ENCODE results near the gene PMPCA.

PMPCA gene

DNA sequence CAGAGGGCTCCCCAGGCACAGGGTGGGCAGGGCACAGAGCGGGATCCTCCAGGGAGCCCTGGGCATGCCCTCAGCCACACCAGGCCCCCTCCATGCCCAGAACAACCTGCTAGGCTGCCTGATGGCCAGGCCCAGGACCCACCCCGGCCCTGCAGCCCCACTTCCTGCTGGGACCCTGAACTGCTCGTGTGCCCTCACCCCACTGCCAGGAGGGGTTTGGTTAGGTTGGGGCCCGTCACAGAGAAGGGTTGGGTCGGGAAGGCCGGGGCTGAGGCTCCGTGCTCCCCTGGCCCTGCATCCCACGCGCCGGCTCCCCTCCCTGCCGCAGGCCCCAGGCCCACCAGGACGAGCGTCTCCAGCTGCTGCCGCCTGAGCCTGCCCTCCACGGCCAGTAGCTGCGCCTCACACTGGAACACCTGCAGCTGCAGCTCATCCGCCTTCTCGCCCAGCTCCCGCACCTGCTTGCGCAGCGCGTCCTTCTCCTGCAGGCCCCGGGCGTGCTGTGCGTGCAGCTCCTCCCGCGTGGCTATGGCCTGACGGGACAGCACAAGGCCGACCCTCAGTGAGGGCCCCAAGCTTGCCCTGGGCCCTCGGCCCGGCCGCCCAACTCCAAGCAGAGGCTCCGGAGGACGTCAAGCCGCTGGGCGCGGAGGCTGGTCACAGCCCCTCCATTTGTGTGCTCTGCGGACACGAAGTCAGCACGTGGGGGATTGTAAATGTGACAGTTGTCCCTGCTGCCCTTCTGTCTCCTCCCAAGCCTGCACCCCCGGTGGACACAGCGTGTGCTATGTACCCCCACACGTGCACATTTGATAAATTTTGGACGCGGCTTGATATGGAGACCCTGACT lies 42.9 kb upstream of the PMPCA start:
- TF ChIP-seq ZBTB7A (IDR thresholded peaks at IDR 0.05; ENCODE audit: low read depth) = no peak

DNA sequence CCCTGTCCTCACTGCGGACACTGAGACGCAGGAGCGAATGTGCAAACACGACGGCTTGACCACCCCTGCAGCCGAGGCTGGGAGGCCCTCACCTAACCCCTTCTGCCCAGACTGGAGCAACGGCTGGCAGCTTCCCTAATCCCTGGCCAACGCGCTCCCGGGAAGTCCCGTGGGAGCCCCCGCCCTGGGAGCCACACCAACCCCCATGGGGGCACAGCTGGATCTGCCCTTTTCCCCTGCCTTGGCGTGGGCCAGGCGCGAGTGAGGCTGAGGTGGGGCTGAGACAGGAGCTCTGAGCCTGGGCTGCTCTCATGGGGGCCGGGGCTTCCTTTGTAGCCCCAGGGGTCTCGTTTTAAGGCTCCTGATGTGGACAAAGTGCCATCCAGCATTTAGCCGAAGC lies 42.3 kb upstream of the PMPCA start:
- no peak for TF ChIP-seq ZBTB7A (IDR thresholded peaks at IDR 0.05; ENCODE audit: low read depth)
- no peak for TF ChIP-seq TAF1 (IDR thresholded peaks at IDR 0.05; ENCODE audit: low read depth)
- TF ChIP-seq, protein P1, sequence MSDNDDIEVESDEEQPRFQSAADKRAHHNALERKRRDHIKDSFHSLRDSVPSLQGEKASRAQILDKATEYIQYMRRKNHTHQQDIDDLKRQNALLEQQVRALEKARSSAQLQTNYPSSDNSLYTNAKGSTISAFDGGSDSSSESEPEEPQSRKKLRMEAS (IDR thresholded peaks at IDR 0.05) = no peak
- TF ChIP-seq, protein P2, sequence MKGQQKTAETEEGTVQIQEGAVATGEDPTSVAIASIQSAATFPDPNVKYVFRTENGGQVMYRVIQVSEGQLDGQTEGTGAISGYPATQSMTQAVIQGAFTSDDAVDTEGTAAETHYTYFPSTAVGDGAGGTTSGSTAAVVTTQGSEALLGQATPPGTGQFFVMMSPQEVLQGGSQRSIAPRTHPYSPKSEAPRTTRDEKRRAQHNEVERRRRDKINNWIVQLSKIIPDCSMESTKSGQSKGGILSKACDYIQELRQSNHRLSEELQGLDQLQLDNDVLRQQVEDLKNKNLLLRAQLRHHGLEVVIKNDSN (IDR thresholded peaks at IDR 0.05) = no peak
- TF ChIP-seq CREB1 (IDR thresholded peaks at IDR 0.05; ENCODE audit: low read depth) = no peak
- TF ChIP-seq YY1 (IDR thresholded peaks at IDR 0.05; ENCODE audit: low read depth) = no peak
- TF ChIP-seq, protein P3, sequence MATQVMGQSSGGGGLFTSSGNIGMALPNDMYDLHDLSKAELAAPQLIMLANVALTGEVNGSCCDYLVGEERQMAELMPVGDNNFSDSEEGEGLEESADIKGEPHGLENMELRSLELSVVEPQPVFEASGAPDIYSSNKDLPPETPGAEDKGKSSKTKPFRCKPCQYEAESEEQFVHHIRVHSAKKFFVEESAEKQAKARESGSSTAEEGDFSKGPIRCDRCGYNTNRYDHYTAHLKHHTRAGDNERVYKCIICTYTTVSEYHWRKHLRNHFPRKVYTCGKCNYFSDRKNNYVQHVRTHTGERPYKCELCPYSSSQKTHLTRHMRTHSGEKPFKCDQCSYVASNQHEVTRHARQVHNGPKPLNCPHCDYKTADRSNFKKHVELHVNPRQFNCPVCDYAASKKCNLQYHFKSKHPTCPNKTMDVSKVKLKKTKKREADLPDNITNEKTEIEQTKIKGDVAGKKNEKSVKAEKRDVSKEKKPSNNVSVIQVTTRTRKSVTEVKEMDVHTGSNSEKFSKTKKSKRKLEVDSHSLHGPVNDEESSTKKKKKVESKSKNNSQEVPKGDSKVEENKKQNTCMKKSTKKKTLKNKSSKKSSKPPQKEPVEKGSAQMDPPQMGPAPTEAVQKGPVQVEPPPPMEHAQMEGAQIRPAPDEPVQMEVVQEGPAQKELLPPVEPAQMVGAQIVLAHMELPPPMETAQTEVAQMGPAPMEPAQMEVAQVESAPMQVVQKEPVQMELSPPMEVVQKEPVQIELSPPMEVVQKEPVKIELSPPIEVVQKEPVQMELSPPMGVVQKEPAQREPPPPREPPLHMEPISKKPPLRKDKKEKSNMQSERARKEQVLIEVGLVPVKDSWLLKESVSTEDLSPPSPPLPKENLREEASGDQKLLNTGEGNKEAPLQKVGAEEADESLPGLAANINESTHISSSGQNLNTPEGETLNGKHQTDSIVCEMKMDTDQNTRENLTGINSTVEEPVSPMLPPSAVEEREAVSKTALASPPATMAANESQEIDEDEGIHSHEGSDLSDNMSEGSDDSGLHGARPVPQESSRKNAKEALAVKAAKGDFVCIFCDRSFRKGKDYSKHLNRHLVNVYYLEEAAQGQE (IDR thresholded peaks at IDR 0.05; ENCODE audit: low read depth) = no peak
- TF ChIP-seq EGR1 (IDR thresholded peaks at IDR 0.05) = no peak
- no peak for TF ChIP-seq TEAD4 (IDR thresholded peaks at IDR 0.05)
- TF ChIP-seq FOXM1 (IDR thresholded peaks at IDR 0.05; ENCODE audit: borderline replicate concordance, low read depth) = no peak
- no peak for TF ChIP-seq RAD21 (IDR thresholded peaks at IDR 0.05; ENCODE audit: low read depth)
- TF ChIP-seq EP300 (IDR thresholded peaks at IDR 0.05; ENCODE audit: borderline replicate concordance) = no peak
- TF ChIP-seq TCF12 (IDR thresholded peaks at IDR 0.05; ENCODE audit: low read depth) = no peak
- no peak for TF ChIP-seq CEBPB (IDR thresholded peaks at IDR 0.05)
- TF ChIP-seq NFIC (IDR thresholded peaks at IDR 0.05) = no peak

DNA sequence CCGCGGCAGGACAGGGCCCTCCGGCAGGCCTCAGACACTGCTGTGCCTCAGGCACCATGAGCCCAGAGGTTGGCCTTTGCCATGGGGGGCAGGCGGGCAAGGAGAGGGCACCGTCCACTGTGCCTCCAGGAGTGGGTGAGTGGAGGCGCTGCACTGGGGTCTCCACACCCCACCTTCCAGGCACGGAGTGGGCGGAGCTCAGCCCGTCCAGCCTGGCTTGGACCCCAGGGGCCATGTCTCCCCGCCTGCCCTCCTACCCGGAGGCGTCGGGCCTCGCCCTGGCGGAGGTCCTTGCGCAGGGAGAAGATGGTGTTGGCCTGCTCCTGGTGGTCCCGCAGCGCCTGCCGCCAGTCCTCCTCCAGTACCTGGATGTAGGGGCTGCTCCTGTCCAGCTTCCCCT lies 40.4 kb upstream of the PMPCA start:
- TF ChIP-seq FOXM1 (IDR thresholded peaks at IDR 0.05; ENCODE audit: borderline replicate concordance, low read depth) (no peak), TEAD4 (IDR thresholded peaks at IDR 0.05) (no peak), CREB1 (IDR thresholded peaks at IDR 0.05; ENCODE audit: low read depth) (no peak)
- TF ChIP-seq, protein P1 (IDR thresholded peaks at IDR 0.05) = no peak

DNA sequence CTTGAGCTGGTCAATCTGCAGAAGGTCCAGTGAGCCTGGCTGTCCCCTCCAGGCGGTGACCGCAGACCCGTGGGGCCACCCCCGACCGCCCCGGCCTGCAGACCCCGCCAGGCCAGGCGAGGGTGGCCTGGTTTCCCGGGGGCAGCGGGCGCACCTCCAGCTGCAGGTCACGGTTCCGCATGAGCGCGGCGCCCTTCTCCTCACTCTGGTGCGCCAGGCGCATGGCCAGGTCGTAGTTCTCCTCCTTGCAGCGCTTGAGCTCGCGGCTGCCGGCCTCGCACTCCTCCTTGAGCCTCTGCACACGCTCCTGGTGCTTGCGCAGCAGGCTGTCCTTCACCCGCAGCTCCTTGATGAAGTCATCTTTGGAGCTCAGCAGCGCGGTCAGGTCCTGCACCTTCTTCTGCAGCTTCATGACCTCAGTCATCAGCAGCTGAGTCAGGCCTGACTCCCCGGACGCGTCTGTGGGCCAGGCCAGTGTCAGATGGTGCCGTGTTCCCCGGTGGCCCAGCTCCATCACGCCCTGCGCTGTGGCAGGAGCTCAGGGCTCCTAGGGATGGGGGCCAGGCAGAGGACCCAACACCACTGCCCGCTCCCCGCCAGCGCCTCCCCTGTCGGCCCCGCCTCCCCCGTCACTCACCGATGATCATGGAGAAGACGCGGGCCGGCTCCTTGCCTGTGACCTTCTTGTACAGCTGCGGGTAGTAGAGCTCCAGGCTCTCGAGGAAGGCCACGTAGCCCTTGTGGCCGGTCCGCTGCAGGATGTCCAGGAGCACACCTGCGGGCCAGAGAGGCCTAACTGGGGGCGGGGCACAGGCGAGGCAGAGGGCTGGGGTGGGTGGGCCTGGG lies 39.5 kb upstream of the PMPCA start:
- TF ChIP-seq EP300 (IDR thresholded peaks at IDR 0.05; ENCODE audit: borderline replicate concordance) (no peak), TCF12 (IDR thresholded peaks at IDR 0.05; ENCODE audit: low read depth) (no peak), RAD21 (IDR thresholded peaks at IDR 0.05; ENCODE audit: low read depth) (no peak), YY1 (IDR thresholded peaks at IDR 0.05; ENCODE audit: low read depth) (no peak), FOXM1 (IDR thresholded peaks at IDR 0.05; ENCODE audit: borderline replicate concordance, low read depth) (no peak), CEBPB (IDR thresholded peaks at IDR 0.05) (no peak), CREB1 (IDR thresholded peaks at IDR 0.05; ENCODE audit: low read depth) (no peak), ZBTB7A (IDR thresholded peaks at IDR 0.05; ENCODE audit: low read depth) (no peak), TEAD4 (IDR thresholded peaks at IDR 0.05) (no peak), NFIC (IDR thresholded peaks at IDR 0.05) (no peak), EGR1 (IDR thresholded peaks at IDR 0.05) (no peak), TAF1 (IDR thresholded peaks at IDR 0.05; ENCODE audit: low read depth) (no peak)
- TF ChIP-seq, protein P3 (IDR thresholded peaks at IDR 0.05; ENCODE audit: low read depth) = no peak
- TF ChIP-seq, protein P2 (IDR thresholded peaks at IDR 0.05) = no peak
- TF ChIP-seq, protein P1 (IDR thresholded peaks at IDR 0.05) = no peak

DNA sequence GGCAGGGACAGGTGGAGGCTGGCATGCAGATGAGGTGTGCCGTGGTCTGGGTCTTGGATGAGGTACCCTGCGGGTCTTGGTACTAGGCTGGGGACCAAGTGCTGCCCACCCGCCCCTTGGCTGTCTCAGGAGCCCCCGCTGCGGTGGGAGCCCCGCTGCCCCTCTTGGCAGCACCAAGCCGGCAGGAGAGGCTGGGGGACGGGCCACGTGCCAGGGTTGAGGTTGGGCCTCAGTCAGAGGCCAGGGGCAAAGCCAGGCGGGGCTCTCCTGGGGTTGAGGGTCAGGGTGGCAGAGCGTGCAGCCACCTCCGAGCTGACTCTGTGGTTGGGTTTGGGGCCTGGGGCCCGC lies 39.0 kb upstream of the PMPCA start:
- TF ChIP-seq, protein P3 (IDR thresholded peaks at IDR 0.05; ENCODE audit: low read depth) = no peak
- no peak for TF ChIP-seq NFIC (IDR thresholded peaks at IDR 0.05)
- TF ChIP-seq TEAD4 (IDR thresholded peaks at IDR 0.05) = no peak
- no peak for TF ChIP-seq ZBTB7A (IDR thresholded peaks at IDR 0.05; ENCODE audit: low read depth)
- no peak for TF ChIP-seq TCF12 (IDR thresholded peaks at IDR 0.05; ENCODE audit: low read depth)
- no peak for TF ChIP-seq EP300 (IDR thresholded peaks at IDR 0.05; ENCODE audit: borderline replicate concordance)
- no peak for TF ChIP-seq YY1 (IDR thresholded peaks at IDR 0.05; ENCODE audit: low read depth)
- TF ChIP-seq, protein P2 (IDR thresholded peaks at IDR 0.05) = no peak
- no peak for TF ChIP-seq RAD21 (IDR thresholded peaks at IDR 0.05; ENCODE audit: low read depth)
- no peak for TF ChIP-seq TAF1 (IDR thresholded peaks at IDR 0.05; ENCODE audit: low read depth)
- TF ChIP-seq CEBPB (IDR thresholded peaks at IDR 0.05) = no peak
- no peak for TF ChIP-seq FOXM1 (IDR thresholded peaks at IDR 0.05; ENCODE audit: borderline replicate concordance, low read depth)
- no peak for TF ChIP-seq EGR1 (IDR thresholded peaks at IDR 0.05)
- TF ChIP-seq CREB1 (IDR thresholded peaks at IDR 0.05; ENCODE audit: low read depth) = no peak
- TF ChIP-seq, protein P1 (IDR thresholded peaks at IDR 0.05) = no peak

Measured in Ishikawa (cell line).